ENCODE results near the gene CREB3. TPM values are rescaled to one million over a fixed set of nuclear protein-coding genes. Genes with fewer than 3 reads are reported as not detected.
A peak's percentile ranks its signal among the peaks of the same experiment; 100 is the strongest.

The CREB3 gene
- total and polyA plus RNA-seq, 12 donors: 16.2 to 39.1 (median 21.4) TPM

DNA sequence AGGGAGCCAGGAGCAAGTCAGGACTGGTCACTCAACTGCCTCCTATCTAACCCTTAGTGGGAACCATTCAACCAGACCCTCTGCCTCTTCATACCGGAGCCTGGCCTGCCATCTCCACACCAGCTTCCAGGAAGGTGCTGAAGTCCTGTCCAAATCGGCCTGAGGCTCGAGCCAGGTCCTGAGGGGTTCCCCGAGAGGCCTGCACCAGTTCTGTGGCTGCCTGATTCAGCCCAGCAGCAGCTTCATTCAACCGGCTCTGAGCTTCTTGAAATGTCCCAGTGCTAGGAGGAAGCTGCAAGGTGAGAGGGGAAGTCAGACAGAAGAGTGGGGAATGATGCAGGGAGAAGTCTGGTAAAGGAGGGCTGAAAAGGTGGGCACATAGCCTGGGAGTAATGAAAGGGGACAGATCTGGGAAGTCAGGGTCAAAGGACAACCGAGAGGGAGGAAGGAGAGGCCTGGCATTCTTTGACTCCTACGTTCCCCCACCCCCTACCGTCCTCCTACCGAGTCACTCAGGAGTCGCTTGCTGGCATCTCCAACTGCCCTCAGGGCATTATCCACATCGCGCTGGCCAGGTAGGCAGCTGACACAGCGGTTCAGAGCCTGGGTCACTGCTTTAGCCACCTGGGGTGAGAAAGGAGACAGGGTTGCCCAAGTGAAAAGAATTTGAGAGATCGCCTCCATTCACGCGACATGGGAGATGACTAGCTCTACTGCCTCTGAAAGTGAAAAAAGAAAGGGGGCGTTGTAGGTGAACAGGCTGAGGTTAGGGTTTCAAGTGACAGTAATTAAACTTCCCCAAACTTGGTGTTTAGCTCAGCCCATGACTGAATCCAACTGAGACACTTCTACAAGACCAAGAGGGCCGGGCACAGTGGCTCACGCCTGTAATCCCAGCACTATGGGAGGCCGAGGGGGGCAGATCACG is 20.7 kb upstream of the CREB3 start:
- ATAC-seq: no peak
- H3K4me3 ChIP-seq: no peak overlapping the region
- no peak for DNase-seq
- no peaks in the 10 kb centered on the region for H3K27me3 ChIP-seq
- intact Hi-C loops (cut with DNase I): loop anchor here in 1 of 10 donors (5.0 kb wide), 1 partner anchor 1689 kb away; no protein-coding TSS in a partner anchor
- H3K36me3 ChIP-seq: peaks cover 21 to 100% (median 96%) of the 10 kb centered on the region in 9 donors
- H3K4me1 ChIP-seq: no peaks in the 10 kb centered on the region
- WGBS, 2 donors: 86 to 88% methylated on average over 21 of the region's 21 CpGs
- no peaks in the 10 kb centered on the region for H3K9me3 ChIP-seq
- no peak overlapping the region for H3K27ac ChIP-seq
- TF ChIP-seq, protein P1, sequence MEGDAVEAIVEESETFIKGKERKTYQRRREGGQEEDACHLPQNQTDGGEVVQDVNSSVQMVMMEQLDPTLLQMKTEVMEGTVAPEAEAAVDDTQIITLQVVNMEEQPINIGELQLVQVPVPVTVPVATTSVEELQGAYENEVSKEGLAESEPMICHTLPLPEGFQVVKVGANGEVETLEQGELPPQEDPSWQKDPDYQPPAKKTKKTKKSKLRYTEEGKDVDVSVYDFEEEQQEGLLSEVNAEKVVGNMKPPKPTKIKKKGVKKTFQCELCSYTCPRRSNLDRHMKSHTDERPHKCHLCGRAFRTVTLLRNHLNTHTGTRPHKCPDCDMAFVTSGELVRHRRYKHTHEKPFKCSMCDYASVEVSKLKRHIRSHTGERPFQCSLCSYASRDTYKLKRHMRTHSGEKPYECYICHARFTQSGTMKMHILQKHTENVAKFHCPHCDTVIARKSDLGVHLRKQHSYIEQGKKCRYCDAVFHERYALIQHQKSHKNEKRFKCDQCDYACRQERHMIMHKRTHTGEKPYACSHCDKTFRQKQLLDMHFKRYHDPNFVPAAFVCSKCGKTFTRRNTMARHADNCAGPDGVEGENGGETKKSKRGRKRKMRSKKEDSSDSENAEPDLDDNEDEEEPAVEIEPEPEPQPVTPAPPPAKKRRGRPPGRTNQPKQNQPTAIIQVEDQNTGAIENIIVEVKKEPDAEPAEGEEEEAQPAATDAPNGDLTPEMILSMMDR (IDR thresholded peaks at IDR 0.05): no peak

DNA sequence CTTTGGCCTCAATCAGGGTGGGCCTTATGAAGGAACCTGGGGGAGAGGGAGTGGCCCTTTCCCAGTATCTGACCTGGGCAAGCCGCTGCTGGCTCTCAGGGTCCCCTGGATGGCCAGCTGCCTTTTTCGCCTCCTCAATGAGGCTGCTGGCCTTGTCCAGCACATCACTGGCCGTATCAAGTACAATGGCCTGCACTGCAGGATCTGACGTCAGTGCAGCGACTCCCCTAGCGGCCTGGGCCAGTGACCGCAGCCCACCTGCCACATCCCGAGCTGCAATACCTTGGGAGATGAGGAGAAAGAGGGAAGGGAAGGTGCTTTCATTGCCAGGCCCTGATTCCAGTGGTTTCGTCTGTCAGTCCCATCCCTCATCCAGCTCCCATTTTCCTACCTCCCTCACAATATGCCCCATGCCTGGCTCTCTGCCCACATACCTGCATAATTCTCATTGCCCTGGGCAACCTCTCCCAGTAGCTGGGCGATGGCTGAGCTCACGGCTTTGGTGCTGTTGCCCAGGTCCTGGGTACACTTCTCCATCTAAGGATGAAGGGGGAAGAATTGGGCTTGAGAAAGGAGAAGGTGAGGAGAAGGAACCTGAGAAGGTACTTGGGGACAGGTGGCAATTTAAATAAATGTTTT is 19.6 kb upstream of the CREB3 start:
- 84 to 92% methylated on average over 11 of the region's 11 CpGs for WGBS, 2 donors
- no peak overlapping the region for H3K27ac ChIP-seq
- no peaks in the 10 kb centered on the region for H3K9me3 ChIP-seq
- peaks cover 15 to 100% (median 96%) of the 10 kb centered on the region in 9 donors for H3K36me3 ChIP-seq
- intact Hi-C loops (cut with DNase I): loop anchor here in 1 of 10 donors (5.0 kb wide), 1 partner anchor 1691 kb away; no protein-coding TSS in a partner anchor
- H3K4me1 ChIP-seq: no peaks in the 10 kb centered on the region
- TF ChIP-seq, protein P1 (IDR thresholded peaks at IDR 0.05): no peak
- no peaks in the 10 kb centered on the region for H3K27me3 ChIP-seq
- H3K4me3 ChIP-seq: no peak overlapping the region
- no peak for DNase-seq
- no peak for ATAC-seq

DNA sequence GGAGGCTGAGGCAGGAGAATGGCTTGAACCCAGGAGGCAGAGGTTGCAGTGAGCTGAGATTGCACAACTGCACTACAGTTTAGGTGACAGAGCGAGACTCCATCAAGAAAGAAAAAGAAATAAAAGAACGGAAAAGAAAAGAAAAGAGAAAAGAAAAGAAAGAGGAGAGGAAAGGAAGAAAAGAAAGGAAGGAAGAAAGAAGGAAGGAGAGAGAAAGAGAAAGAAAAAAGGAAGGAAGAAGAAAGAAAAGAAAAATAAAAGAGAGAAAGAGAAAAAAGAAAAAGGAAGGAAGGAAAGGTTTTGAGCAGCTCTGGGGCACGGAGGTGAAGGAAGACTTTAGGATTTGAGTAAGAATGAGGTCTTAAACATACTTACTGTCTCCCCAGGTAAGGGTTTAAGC is 18.9 kb upstream of the CREB3 start:
- intact Hi-C loops (cut with DNase I): loop anchor here in 1 of 10 donors (5.0 kb wide), 1 partner anchor 1691 kb away; no protein-coding TSS in a partner anchor
- ATAC-seq (no peak), DNase-seq (no peak)
- Histone ChIP-seq H3K9me3 (no peaks in the 10 kb centered on the region), H3K36me3 (peaks cover 15 to 100% (median 96%) of the 10 kb centered on the region in 9 donors), H3K4me1 (no peaks in the 10 kb centered on the region), H3K27me3 (no peaks in the 10 kb centered on the region), H3K4me3 (no peak overlapping the region), H3K27ac (no peak overlapping the region)
- TF ChIP-seq, protein P1 (IDR thresholded peaks at IDR 0.05): no peak
- 86 to 93% methylated on average over 3 of the region's 3 CpGs for WGBS, 2 donors

DNA sequence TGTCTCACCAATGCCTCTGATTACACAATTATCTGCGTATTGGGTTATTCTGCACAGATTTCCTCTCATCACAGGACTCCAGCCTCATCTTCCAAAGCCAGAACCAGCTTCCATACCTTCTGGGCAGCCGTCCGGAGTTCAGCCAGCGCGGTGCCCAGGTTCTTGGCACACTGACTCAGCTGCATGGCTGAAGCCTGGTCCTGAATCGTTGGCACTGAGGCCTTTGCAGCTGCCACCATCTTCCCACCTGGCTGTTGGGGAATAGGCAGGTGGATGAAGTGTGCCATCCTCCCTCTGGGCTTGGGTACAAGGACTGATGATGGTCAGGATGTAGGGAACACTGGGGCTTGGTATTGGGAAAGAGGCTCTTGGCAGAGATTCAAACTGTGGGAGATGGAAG is 18.3 kb upstream of the CREB3 start:
- Histone ChIP-seq H3K9me3 (no peaks in the 10 kb centered on the region), H3K4me3 (no peak overlapping the region), H3K27ac (no peak overlapping the region), H3K4me1 (no peaks in the 10 kb centered on the region), H3K27me3 (no peaks in the 10 kb centered on the region), H3K36me3 (peaks cover 11 to 100% (median 96%) of the 10 kb centered on the region in 9 donors)
- peak in 1 of 8 donors; percentile 3 for ATAC-seq
- TF ChIP-seq, protein P1 (IDR thresholded peaks at IDR 0.05): no peak
- no peak for DNase-seq
- intact Hi-C loops (cut with DNase I): loop anchor here in 1 of 10 donors (5.0 kb wide), 1 partner anchor 1692 kb away; no protein-coding TSS in a partner anchor
- WGBS, 2 donors: 89 to 92% methylated on average over 6 of the region's 6 CpGs
